B cell (primary cell): ENCODE results near the gene POLN. TPM values are rescaled to one million over a fixed set of nuclear protein-coding genes. Genes with fewer than 3 reads are reported as not detected.
A peak's percentile ranks its signal among the peaks of the same experiment; 100 is the strongest.

Source experiments
- ATAC-seq: fragments of 200-7000 bp; cut with Tn5 transposase; one replicate; pipeline ENCODE4 v1.10.0; 2021; ENCODE audit warnings: low read depth, mild to moderate bottlenecking, moderate number of reproducible peaks, moderate library complexity
- CTCF ChIA-PET: fragments of 350-600 bp; sonication (Branson Sonifier 250); formaldehyde crosslinking; loops from one replicate; lab custom pipeline; 2021; ENCODE audit warnings: antibody characterized with exemption, inconsistent platforms; lab: Charles Lee
- POLR2A ChIA-PET: fragments of 350-600 bp; sonication (Branson Sonifier 250); formaldehyde crosslinking; loops from one replicate; lab custom pipeline; 2021; ENCODE audit warnings: antibody characterized with exemption; lab: Charles Lee
- DNase-seq: peaks from one replicate; pipeline ENCODE4 v3.0.0; 2013
- H2AFZ ChIP-seq: 2 replicates; pipeline ENCODE4 v1.6.1; 2012; ENCODE audit warnings: mild to moderate bottlenecking, low read depth, low read length; ENCODE audit not compliant: insufficient read depth, poor library complexity, severe bottlenecking
- H3K27ac ChIP-seq, 2 donors: 1 replicate in 1 of 2; 2 replicates in 1 of 2; pipeline ENCODE4 v1.5.1; 2012 to 2013; ENCODE audit warnings: low read length in 2 of 2, mild to moderate bottlenecking in 2 of 2, moderate library complexity in 1 of 2
- H3K27me3 ChIP-seq, 4 experiments: fragments of 200-600 bp in 1 of 4; sonication (generic) in 1 of 4; replicated peaks in 1 of 4; 1 replicate in 2 of 4; 2 replicates in 2 of 4; pipeline versions ENCODE4 v1.6.1 to v1.7.0; 2013 to 2016; ENCODE audit warnings: low read length in 3 of 4, mild to moderate bottlenecking in 2 of 4, mixed read lengths in 1 of 4, moderate library complexity in 1 of 4; ENCODE audit not compliant: insufficient read depth in 4 of 4, control insufficient read depth in 3 of 4; ENCODE audit errors: control extremely low read depth in 1 of 4
- H3K36me3 ChIP-seq, 2 experiments: replicated peaks in 1 of 2; 1 replicate in 1 of 2; 2 replicates in 1 of 2; pipeline versions ENCODE4 v1.6.1 to v1.7.1; 2013; ENCODE audit warnings: low read length in 1 of 2; ENCODE audit not compliant: insufficient read depth in 2 of 2, control insufficient read depth in 1 of 2; ENCODE audit errors: control extremely low read depth in 1 of 2, extremely low read depth in 1 of 2
- H3K4me1 ChIP-seq, 2 donors: fragments of 200-600 bp in 1 of 2; sonication (generic) in 1 of 2; 1 replicate in 1 of 2; 2 replicates in 1 of 2; pipeline versions ENCODE4 v1.5.1 to v1.6.1; 2013 to 2017; ENCODE audit warnings: low read length in 2 of 2; ENCODE audit not compliant: control insufficient read depth in 2 of 2, insufficient read depth in 2 of 2
- H3K4me2 ChIP-seq: replicated peaks from 2 replicates; pipeline ENCODE3; 2012; ENCODE audit warnings: mild to moderate bottlenecking, low read depth, low read length; ENCODE audit not compliant: poor library complexity, severe bottlenecking
- H3K4me3 ChIP-seq, 5 experiments: fragments of 200-600 bp in 1 of 5; sonication (generic) in 1 of 5; 1 replicate in 3 of 5; 2 replicates in 2 of 5; pipeline versions ENCODE4 v1.5.1 to v1.7.0; 2011 to 2016; ENCODE audit warnings: low read length in 4 of 5, mild to moderate bottlenecking in 4 of 5, low read depth in 2 of 5, control low read depth in 1 of 5, moderate library complexity in 1 of 5; ENCODE audit not compliant: insufficient read depth in 1 of 5; ENCODE audit errors: control extremely low read depth in 1 of 5, extremely low read depth in 1 of 5
- H3K79me2 ChIP-seq: fragments of 200-600 bp; sonication (generic); one replicate; pipeline ENCODE4 v1.6.0; 2016; ENCODE audit warnings: low read length; ENCODE audit not compliant: control insufficient read depth, insufficient read depth
- H3K9ac ChIP-seq: fragments of 200-600 bp; sonication (generic); 2 replicates; pipeline ENCODE4 v1.6.1; 2017; ENCODE audit warnings: mild to moderate bottlenecking, low read length, moderate library complexity
- H3K9me3 ChIP-seq, 3 donors: one replicate each; pipeline versions ENCODE4 v1.6.1 to v1.7.1; 2013; ENCODE audit warnings: low read length in 2 of 3; ENCODE audit not compliant: control insufficient read depth in 2 of 3, insufficient read depth in 1 of 3; ENCODE audit errors: control extremely low read depth in 1 of 3
- H4K20me1 ChIP-seq: 2 replicates; pipeline ENCODE4 v1.6.0; 2012; ENCODE audit warnings: mild to moderate bottlenecking, low read length; ENCODE audit not compliant: insufficient read depth, control insufficient read depth, poor library complexity, severe bottlenecking
- H3K27ac Mint-ChIP-seq: one replicate; pipeline ENCODE4 v1.8.0; 2021; ENCODE audit warnings: mixed read lengths
- H3K27me3 Mint-ChIP-seq: one replicate; pipeline ENCODE4 v1.8.0; 2021; ENCODE audit warnings: mixed read lengths
- H3K4me1 Mint-ChIP-seq: one replicate; pipeline ENCODE4 v1.8.0; 2021; ENCODE audit warnings: mixed read lengths
- H3K4me3 Mint-ChIP-seq: one replicate; pipeline ENCODE4 v1.8.0; 2021; ENCODE audit warnings: mixed read lengths
- H3K9me3 Mint-ChIP-seq: one replicate; pipeline ENCODE4 v1.8.0; 2022; ENCODE audit warnings: mixed read lengths; ENCODE audit not compliant: insufficient read depth
- EZH2 ChIP-seq: IDR thresholded peaks from 2 replicates; pipeline ENCODE4 v1.6.1; 2012; ENCODE audit warnings: borderline replicate concordance, low read depth, mild to moderate bottlenecking, moderate library complexity, low read length; ENCODE audit not compliant: insufficient read depth, poor library complexity, severe bottlenecking
- WGBS: methylation state at CpG from one replicate; pipeline ENCODE4 v1.1.5; 2013; ENCODE audit warnings: missing lambda C conversion rate; ENCODE audit not compliant: insufficient coverage; 5-methylcytosine and 5-hydroxymethylcytosine counted together
- intact Hi-C: fragments of 100-400 bp; cut with micrococcal nuclease; formaldehyde crosslinking; loops from one replicate; pipeline ENCODE4 v1.10.0; 2022
- polyA plus RNA-seq: library from polyadenylated mRNA; depleted of rRNA; stranded (reverse); fragments of >200 nt; gene quantifications from 2 replicates; pipeline ENCODE4 v1.2.3, GENCODE V29; 2012
- total RNA-seq, 2 donors: library from RNA; stranded (reverse); fragments of 120-200 nt in 1 of 2; gene quantifications; 1 replicate in 1 of 2; 2 replicates in 1 of 2; pipeline versions ENCODE4 v1.2.3 to v1.2.4, GENCODE V29; 2013 to 2022
- TF ChIP-seq, protein P1 (sequence below): fragments of 200-600 bp; IDR thresholded peaks from one replicate; pipeline ENCODE4 v1.8.0; 2022; ENCODE audit warnings: antibody characterized with exemption, mild to moderate bottlenecking

The POLN gene
- total and polyA plus RNA-seq, 2 donors (not counting 1 experiment from before 2014, with no cell fraction given), result 0.73 to 1.5 TPM

DNA sequence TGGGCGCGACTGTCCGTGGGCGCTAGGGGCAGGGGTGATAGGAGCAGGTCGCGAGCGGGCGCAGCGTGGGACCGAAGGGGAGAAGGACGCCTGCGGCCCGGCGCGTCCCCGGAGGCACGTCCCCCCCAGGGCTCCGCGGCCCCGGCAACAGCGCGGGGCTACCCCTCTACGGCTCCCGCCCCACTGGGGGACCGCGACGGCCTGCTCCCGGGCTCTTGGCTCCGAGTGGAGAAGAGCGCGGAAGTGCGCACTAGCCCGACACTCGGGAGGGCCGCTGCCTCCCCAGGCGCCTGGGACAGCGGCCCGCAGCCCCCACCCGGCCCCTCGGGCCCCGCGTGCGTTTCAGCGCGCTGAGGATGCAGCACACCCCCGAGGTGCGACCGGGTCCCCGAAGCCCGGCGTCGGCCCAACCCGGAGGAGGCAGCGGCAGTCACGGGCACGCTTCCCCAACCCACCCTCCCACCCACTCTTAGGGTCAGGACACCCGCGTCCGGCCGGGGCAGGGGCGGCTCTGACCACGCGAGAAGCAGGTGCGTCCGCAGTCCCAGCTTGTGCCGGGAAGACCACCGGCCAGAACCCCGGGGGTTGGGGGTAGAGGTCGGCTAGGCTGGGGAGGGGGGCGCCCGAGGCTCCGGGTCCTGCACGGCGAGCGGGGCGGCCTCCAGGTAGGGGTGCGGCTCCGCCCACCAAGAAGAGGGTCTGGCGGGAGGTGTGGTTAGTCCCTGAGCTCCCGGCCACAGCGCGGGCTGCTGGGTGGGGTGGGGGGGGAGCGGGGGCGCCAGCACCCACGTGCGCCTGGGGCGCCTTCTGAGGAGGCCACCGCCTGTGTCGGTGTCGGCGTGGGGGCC is 201.3 kb downstream of the POLN start:
- H3K4me3 Mint-ChIP-seq, result peak overlapping the region; percentile 58
- ChIA-PET CTCF (no interaction called here), POLR2A (no interaction called here)
- H3K27ac ChIP-seq, result no peak overlapping the region
- ATAC-seq (peak; percentile 3), DNase-seq (no peak)
- H3K4me2 ChIP-seq, result peak overlapping the region; percentile 97
- WGBS, result 10% methylated on average over 73 of the region's 91 CpGs
- peaks cover 0 to 24% (median 4%) of the 10 kb centered on the region in 4 experiments for H3K27me3 ChIP-seq
- H3K4me1 ChIP-seq, result peaks cover 9 to 18% of the 10 kb centered on the region in 2 donors
- peak overlapping the region; percentile 77 for H3K9ac ChIP-seq
- H3K36me3 ChIP-seq, result no peaks in the 10 kb centered on the region
- no peaks in the 10 kb centered on the region for H3K9me3 Mint-ChIP-seq
- TF ChIP-seq EZH2, result no peak
- TF ChIP-seq, protein P1, sequence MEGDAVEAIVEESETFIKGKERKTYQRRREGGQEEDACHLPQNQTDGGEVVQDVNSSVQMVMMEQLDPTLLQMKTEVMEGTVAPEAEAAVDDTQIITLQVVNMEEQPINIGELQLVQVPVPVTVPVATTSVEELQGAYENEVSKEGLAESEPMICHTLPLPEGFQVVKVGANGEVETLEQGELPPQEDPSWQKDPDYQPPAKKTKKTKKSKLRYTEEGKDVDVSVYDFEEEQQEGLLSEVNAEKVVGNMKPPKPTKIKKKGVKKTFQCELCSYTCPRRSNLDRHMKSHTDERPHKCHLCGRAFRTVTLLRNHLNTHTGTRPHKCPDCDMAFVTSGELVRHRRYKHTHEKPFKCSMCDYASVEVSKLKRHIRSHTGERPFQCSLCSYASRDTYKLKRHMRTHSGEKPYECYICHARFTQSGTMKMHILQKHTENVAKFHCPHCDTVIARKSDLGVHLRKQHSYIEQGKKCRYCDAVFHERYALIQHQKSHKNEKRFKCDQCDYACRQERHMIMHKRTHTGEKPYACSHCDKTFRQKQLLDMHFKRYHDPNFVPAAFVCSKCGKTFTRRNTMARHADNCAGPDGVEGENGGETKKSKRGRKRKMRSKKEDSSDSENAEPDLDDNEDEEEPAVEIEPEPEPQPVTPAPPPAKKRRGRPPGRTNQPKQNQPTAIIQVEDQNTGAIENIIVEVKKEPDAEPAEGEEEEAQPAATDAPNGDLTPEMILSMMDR, result no peak
- H3K4me3 ChIP-seq, result peak overlapping the region in 4 of 5 experiments; percentile 65 to 76 (median 72)
- H3K79me2 ChIP-seq, result peaks cover 8% of the 10 kb centered on the region
- peaks cover 27% of the 10 kb centered on the region for H3K27me3 Mint-ChIP-seq
- H2AFZ ChIP-seq, result peak overlapping the region; percentile 82
- H4K20me1 ChIP-seq, result peaks cover 11% of the 10 kb centered on the region
- H3K4me1 Mint-ChIP-seq, result peaks cover 6% of the 10 kb centered on the region
- intact Hi-C loops, result loop anchor here (1.0 kb wide), 1 partner anchor 31 kb away; no protein-coding TSS in a partner anchor
- H3K27ac Mint-ChIP-seq, result peak overlapping the region; percentile 46
- peaks cover 0 to 15% (median 0%) of the 10 kb centered on the region in 3 donors for H3K9me3 ChIP-seq

- Mint-ChIP-seq H3K4me1 (peaks cover 4% of the 10 kb centered on the region), H3K27me3 (peaks cover 44% of the 10 kb centered on the region), H3K9me3 (no peaks in the 10 kb centered on the region), H3K27ac (no peak overlapping the region), H3K4me3 (no peak overlapping the region)
- Histone ChIP-seq H3K27me3 (peaks cover 0 to 39% (median 6%) of the 10 kb centered on the region in 4 experiments), H3K4me2 (no peak overlapping the region), H4K20me1 (no peaks in the 10 kb centered on the region), H3K9me3 (peaks cover 0 to 7% (median 0%) of the 10 kb centered on the region in 3 donors), H3K36me3 (no peaks in the 10 kb centered on the region), H3K9ac (no peak overlapping the region), H3K27ac (no peak overlapping the region), H3K79me2 (peaks cover 3% of the 10 kb centered on the region), H3K4me3 (no peak overlapping the region), H2AFZ (no peak overlapping the region), H3K4me1 (peaks cover 9 to 12% of the 10 kb centered on the region in 2 donors)
- ChIA-PET POLR2A (no interaction called here), CTCF (no interaction called here)
- WGBS, result 78% methylated on average over 6 of the region's 7 CpGs
- no peak for DNase-seq
- intact Hi-C loops, result no loop called here
- TF ChIP-seq, protein P1, result no peak
- no peak for TF ChIP-seq EZH2
- ATAC-seq, result no peak
Observed at GRCh38 chr4:2036866-2037265, 205.1 kb downstream of the POLN start.
